A673 (cell line): ENCODE data around the gene MYLK2.

Source experiments
- CTCF ChIP-seq: fragments of 300-800, 200-600 bp; sonication (generic); conservative IDR thresholded peaks from 2 replicates; pipeline ENCODE4 v1.5.1; 2017; ENCODE audit warnings: low read depth, mild to moderate bottlenecking, antibody characterized with exemption, low read length, moderate library complexity, mixed read lengths
- EZH2 ChIP-seq: fragments of 200-600 bp; sonication (generic); IDR thresholded peaks from 2 replicates; pipeline ENCODE4 v1.6.1; 2017; ENCODE audit warnings: borderline replicate concordance, low read depth, mild to moderate bottlenecking, mixed read lengths, antibody characterized with exemption, low read length; ENCODE audit not compliant: poor library complexity, severe bottlenecking

- TF ChIP-seq EZH2, result no peak
- TF ChIP-seq CTCF, result no peak
Observed at GRCh38 chr20:31824554-31825313, 5.6 kb downstream of the MYLK2 start.
